ENCODE measurements around the gene COBL. TPM values are rescaled to one million over a fixed set of nuclear protein-coding genes. Genes with fewer than 3 reads are reported as not detected.

The COBL gene
- total RNA-seq, 4 donors from 2014 or later: 62.4 to 114 (median 72.2) TPM

DNA sequence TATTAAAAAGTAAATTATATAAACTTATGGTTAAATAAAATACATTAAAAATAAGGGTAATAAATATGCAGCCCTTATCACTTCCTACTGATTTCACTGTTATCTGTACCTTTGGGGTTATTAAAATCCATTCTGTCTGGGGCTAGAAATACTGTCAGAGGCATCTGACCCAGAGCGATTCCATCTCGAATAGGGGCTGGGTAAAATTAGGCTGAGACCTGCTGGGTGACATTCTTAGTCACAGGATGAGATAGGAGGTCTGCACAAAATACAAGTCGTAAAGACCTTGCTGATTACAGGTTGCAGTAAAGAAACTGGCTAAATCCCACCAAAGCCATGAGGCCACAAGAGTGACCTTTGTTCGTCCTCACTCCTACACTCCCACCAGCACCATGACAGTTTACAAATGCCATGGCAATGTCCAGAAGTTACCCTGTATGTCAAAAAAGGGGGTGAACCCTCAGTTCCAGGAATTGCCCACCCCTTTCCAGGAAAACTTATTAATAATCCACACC is 77.6 kb downstream of the COBL start:
- Histone ChIP-seq H3K36me3 (no peaks in the 10 kb centered on the region), H3K27ac (no peak overlapping the region), H3K4me3 (no peak overlapping the region), H3K4me1 (no peaks in the 10 kb centered on the region), H3K9me3 (no peaks in the 10 kb centered on the region), H3K27me3 (no peaks in the 10 kb centered on the region)
- TF ChIP-seq CTCF (IDR thresholded peaks at IDR 0.05) (no peak), POLR2AphosphoS5 (IDR thresholded peaks at IDR 0.05) (no peak), POLR2A (IDR thresholded peaks at IDR 0.05) (no peak), EP300 (IDR thresholded peaks at IDR 0.05; ENCODE audit: low read depth) (no peak)
- no peak for DNase-seq
- in situ Hi-C loops (cut with MboI; ENCODE audit: low pct_ligation_motif_present in 1 of 4, low pct_unique_long_range_greater_than_20kb in 1 of 4, low sequenced_read_pairs in 3 of 4): loop anchor here in 1 of 4 donors (25.0 kb wide), 1 partner anchor 123 kb away; no protein-coding TSS in a partner anchor
- 86 to 100% methylated on average over 2 to 4 of the region's 4 CpGs for WGBS, 2 donors (ENCODE audit: low coverage in 1 of 2)
- intact Hi-C loops (cut with DNase I; ENCODE audit: low total_unique reads): no loop called here

DNA sequence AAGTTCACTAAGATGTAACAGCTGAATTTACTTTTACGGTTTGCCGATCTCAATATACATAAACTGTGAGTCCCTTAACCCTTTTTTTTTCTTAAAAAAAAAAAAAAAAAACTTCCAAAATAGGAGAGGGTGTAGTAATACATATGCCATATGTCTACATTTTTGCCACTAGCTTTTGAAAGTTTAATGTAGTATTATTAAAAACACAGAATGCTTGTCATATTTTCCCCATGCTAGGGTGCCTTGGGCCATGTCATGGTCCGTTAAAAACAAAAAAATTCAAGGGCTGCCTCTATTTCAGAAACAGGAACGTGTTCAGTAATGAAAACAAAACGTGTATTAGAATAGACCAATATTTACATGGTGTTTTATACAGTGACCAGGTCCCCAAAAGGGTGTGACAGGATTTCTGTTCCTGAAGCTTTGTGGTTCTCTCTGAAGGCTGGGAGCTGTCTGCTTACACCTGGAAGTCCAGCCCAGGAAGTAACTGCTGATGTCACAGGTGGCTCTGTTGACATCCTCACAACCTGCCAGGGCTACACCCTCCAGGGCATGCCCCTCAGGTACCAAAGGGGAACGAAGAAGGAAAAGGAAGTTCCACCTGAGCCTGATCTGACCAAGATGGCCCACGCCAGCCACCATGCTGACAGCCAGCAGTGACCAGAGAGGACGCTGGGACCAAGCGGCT is 79.0 kb downstream of the COBL start:
- in situ Hi-C loops (cut with MboI; ENCODE audit: low pct_ligation_motif_present in 1 of 4, low pct_unique_long_range_greater_than_20kb in 1 of 4, low sequenced_read_pairs in 3 of 4) (loop anchor here in 1 of 4 donors (25.0 kb wide), 1 partner anchor 125 kb away; no protein-coding TSS in a partner anchor), intact Hi-C loops (cut with DNase I; ENCODE audit: low total_unique reads) (no loop called here)
- H3K9me3 ChIP-seq: no peaks in the 10 kb centered on the region
- 61 to 80% methylated on average over 5 to 9 of the region's 9 CpGs for WGBS, 2 donors (ENCODE audit: low coverage in 1 of 2)
- no peak overlapping the region for H3K27ac ChIP-seq
- no peaks in the 10 kb centered on the region for H3K4me1 ChIP-seq
- no peaks in the 10 kb centered on the region for H3K27me3 ChIP-seq
- DNase-seq: no peak
- H3K4me3 ChIP-seq: no peak overlapping the region
- H3K36me3 ChIP-seq: no peaks in the 10 kb centered on the region
- TF ChIP-seq CTCF (IDR thresholded peaks at IDR 0.05): no peak
- no peak for TF ChIP-seq POLR2A (IDR thresholded peaks at IDR 0.05)
- no peak for TF ChIP-seq EP300 (IDR thresholded peaks at IDR 0.05; ENCODE audit: low read depth)
- no peak for TF ChIP-seq POLR2AphosphoS5 (IDR thresholded peaks at IDR 0.05)

- TF ChIP-seq POLR2A (IDR thresholded peaks at IDR 0.05): no peak
- no peak for TF ChIP-seq POLR2AphosphoS5 (IDR thresholded peaks at IDR 0.05)
- no peak for TF ChIP-seq CTCF (IDR thresholded peaks at IDR 0.05)
- no peak for TF ChIP-seq EP300 (IDR thresholded peaks at IDR 0.05; ENCODE audit: low read depth)
- in situ Hi-C loops (cut with MboI; ENCODE audit: low pct_ligation_motif_present in 1 of 4, low pct_unique_long_range_greater_than_20kb in 1 of 4, low sequenced_read_pairs in 3 of 4) (loop anchor here in 1 of 4 donors (25.0 kb wide), 1 partner anchor 126 kb away; no protein-coding TSS in a partner anchor), intact Hi-C loops (cut with DNase I; ENCODE audit: low total_unique reads) (no loop called here)
- Histone ChIP-seq H3K27me3 (no peaks in the 10 kb centered on the region), H3K4me1 (no peaks in the 10 kb centered on the region), H3K4me3 (no peak overlapping the region), H3K27ac (no peak overlapping the region), H3K9me3 (no peaks in the 10 kb centered on the region), H3K36me3 (no peaks in the 10 kb centered on the region)
- DNase-seq: no peak
- WGBS, 2 donors (ENCODE audit: low coverage in 1 of 2): 83% methylated on average over 8 of the region's 8 CpGs; no CpG with 5 or more reads in 1 of the 2 donors
Observed at GRCh38 chr7:51236470-51237132, 80.0 kb downstream of the COBL start.

DNA sequence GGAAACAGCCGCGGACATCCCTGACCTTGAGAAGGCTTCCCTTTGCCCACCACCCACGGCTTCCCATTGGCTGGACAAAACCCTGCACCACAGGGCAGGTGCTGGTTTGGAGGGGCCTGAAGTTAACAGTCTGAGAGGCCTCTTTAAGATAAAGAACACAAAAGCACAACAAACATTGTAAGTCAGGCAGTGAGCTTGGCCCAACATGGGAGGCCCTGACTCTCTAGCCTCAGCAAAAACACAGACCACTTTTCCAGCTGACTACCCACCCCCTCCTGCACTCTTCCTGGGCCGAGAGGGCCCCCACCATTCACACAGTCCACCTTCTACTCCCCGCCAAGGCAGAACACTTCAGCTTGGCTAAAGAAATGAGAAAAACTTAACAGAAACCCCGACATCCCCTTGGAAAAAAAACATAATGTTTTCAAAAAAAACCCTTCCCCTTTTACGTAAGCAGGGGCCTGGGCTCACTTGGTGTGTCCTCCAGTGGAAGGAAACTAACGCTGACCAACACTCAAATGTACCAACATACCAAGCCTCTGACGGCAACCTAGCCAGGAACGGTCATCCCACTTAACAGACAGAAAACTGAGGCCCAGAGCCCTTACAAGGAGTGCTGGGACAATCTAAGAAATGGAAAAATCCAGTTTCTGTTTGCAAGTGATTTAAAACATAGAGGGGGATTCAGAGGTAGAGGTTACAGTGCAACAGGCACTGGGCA is 80.9 kb downstream of the COBL start:
- no peaks in the 10 kb centered on the region for H3K9me3 ChIP-seq
- no peaks in the 10 kb centered on the region for H3K4me1 ChIP-seq
- TF ChIP-seq POLR2A (IDR thresholded peaks at IDR 0.05) (no peak), POLR2AphosphoS5 (IDR thresholded peaks at IDR 0.05) (no peak), EP300 (IDR thresholded peaks at IDR 0.05; ENCODE audit: low read depth) (no peak), CTCF (IDR thresholded peaks at IDR 0.05) (no peak)
- in situ Hi-C loops (cut with MboI; ENCODE audit: low pct_ligation_motif_present in 1 of 4, low pct_unique_long_range_greater_than_20kb in 1 of 4, low sequenced_read_pairs in 3 of 4): loop anchor here in 1 of 4 donors (25.0 kb wide), 1 partner anchor 127 kb away; no protein-coding TSS in a partner anchor
- intact Hi-C loops (cut with DNase I; ENCODE audit: low total_unique reads): no loop called here
- H3K4me3 ChIP-seq: no peak overlapping the region
- H3K27ac ChIP-seq: no peak overlapping the region
- H3K36me3 ChIP-seq: no peaks in the 10 kb centered on the region
- H3K27me3 ChIP-seq: no peaks in the 10 kb centered on the region
- DNase-seq: no peak
- 69 to 80% methylated on average over 6 to 10 of the region's 10 CpGs for WGBS, 2 donors (ENCODE audit: low coverage in 1 of 2)

Data from transverse colon (tissue), 4 donors.